ENCODE data around the gene EFEMP2. TPM values are rescaled to one million over a fixed set of nuclear protein-coding genes. Genes with fewer than 3 reads are reported as not detected.
A peak's percentile ranks its signal among the peaks of the same experiment; 100 is the strongest.

EFEMP2 gene
- total RNA-seq, 1 experiment from 2014 or later, result 26.2 TPM

DNA sequence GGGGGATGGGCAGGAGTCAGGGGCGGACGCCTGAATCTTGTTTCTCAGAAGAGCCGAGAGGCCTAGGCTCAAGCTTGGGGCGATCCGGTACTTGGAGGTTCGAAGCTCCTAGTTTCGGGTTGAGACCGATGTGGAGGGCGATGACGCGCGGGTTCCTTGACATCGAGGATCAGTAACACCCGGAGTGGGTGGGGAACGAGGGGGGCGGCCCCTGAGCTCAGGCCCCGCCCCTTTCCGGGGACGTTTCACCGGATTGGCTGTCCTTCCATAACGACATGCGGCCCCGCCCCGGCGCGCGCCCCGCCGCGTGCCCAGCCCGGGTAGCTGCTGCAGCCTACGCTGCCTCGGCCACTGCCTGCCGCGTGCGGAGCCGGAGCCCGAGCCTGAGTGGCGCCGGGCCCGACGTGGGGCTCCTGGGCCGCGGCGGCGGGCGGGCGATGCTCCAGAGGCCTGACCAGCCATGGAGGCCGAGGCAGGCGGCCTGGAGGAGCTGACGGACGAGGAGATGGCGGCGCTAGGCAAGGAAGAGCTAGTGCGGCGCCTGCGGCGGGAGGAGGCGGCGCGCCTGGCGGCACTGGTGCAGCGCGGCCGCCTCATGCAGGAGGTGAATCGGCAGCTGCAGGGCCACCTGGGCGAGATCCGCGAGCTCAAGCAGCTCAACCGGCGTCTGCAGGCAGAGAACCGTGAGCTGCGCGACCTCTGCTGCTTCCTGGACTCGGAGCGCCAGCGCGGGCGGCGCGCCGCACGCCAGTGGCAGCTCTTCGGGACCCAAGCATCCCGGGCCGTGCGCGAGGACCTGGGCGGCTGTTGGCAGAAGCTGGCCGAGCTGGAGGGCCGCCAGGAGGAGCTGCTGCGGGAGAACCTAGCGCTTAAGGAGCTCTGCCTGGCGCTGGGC is 18.0 kb upstream of the EFEMP2 start, which contains the start of gene CCDC85B:
Gene CCDC85B, plus strand, starts transcription at position 350 of the 895 bp plus-strand sequence. Its CDS starts 111 bp downstream, at position 461.
- H2BK15ac ChIP-seq (ENCODE audit: low read depth, low read length), result no peak within 1 kb of the TSS
- Mint-ChIP-seq H3K9me3 (peaks cover 2 to 4% of the 10 kb centered on the region in 2 experiments; a peak in 2 of 5 replicates), H3K27me3 (ENCODE audit: low read depth) (peaks cover 18% of the 10 kb centered on the region), H3K4me1 (peaks cover 39 to 56% of the 10 kb centered on the region in 2 experiments), H3K4me3 (peak within 1 kb of the TSS; percentile 97 to 98), H3K36me3 (ENCODE audit: insufficient read depth in 1 of 3, low read depth in 3 of 3) (peaks cover 11 to 38% (median 18%) of the 10 kb centered on the region in 3 experiments), H3K27ac (peak within 1 kb of the TSS; percentile 20 to 40 (median 40); a peak in 2 of 7 replicates)
- no peak within 1 kb of the TSS for H3K23ac ChIP-seq (ENCODE audit: insufficient read length, low read depth, low read length)
- H2AFZ ChIP-seq (ENCODE audit: low read length), result peak within 1 kb of the TSS; percentile 53
- H3K56ac ChIP-seq (ENCODE audit: insufficient read length, low read depth, low read length), result no peak within 1 kb of the TSS
- peaks cover 23% of the 10 kb centered on the region for H3K23me2 ChIP-seq (ENCODE audit: insufficient read length, low read depth, low read length, poor library complexity, severe bottlenecking)
- H4K8ac ChIP-seq (replicated peaks; ENCODE audit: insufficient read length, low read depth, low read length), result no peak within 1 kb of the TSS
- no CpG with 5 or more reads among the region's 94 CpGs for WGBS (ENCODE audit: extremely low coverage, insufficient read length, low lambda C conversion rate)
- H2BK120ac ChIP-seq (ENCODE audit: low read depth, low read length, poor library complexity, severe bottlenecking), result no peak within 1 kb of the TSS
- no peak within 1 kb of the TSS for H4K5ac ChIP-seq (ENCODE audit: insufficient read length, low read depth, low read length)
- no peaks in the 10 kb centered on the region; the same call in 1 of the 2 replicates for H3K79me2 ChIP-seq (ENCODE audit: insufficient read depth, low read length)
- peaks cover 6% of the 10 kb centered on the region; the same call in 1 of the 2 replicates for H3K27me3 ChIP-seq (ENCODE audit: insufficient read depth, low read length)
- no peak within 1 kb of the TSS for H2BK12ac ChIP-seq (ENCODE audit: insufficient read length, low read depth, low read length)
- no peaks in the 10 kb centered on the region for H4K20me1 ChIP-seq (ENCODE audit: control insufficient read depth, insufficient read depth, insufficient read length)
- H3K9me3 ChIP-seq (ENCODE audit: control insufficient read depth, low read depth, low read length), result no peaks in the 10 kb centered on the region
- no peak within 1 kb of the TSS for H2BK5ac ChIP-seq (ENCODE audit: insufficient read length, low read length)
- peak within 1 kb of the TSS; percentile 71 for H3K18ac ChIP-seq (ENCODE audit: insufficient read length, low read depth, low read length)
- H3T11ph ChIP-seq (ENCODE audit: low read length), result no peak within 1 kb of the TSS
- no peak within 1 kb of the TSS for H2BK20ac ChIP-seq (ENCODE audit: low read depth, low read length, poor library complexity, severe bottlenecking)
- H3K79me1 ChIP-seq (ENCODE audit: insufficient read depth, low read depth, low read length, poor library complexity, severe bottlenecking), result no peaks in the 10 kb centered on the region
- H3K9ac ChIP-seq (ENCODE audit: extremely low read depth, insufficient read length, low read length), result peak within 1 kb of the TSS; percentile 60
- H3K4me2 ChIP-seq (ENCODE audit: insufficient read depth, insufficient read length, low read length), result peak within 1 kb of the TSS; percentile 70
- DNase-seq, result peak; percentile 94
- peaks cover 9% of the 10 kb centered on the region; the same call in 1 of the 2 replicates for H3K4me1 ChIP-seq (ENCODE audit: insufficient read depth, low read length)
- no peak within 1 kb of the TSS for H3K4ac ChIP-seq (ENCODE audit: low read depth, low read length)
- no peak within 1 kb of the TSS for H3K27ac ChIP-seq (ENCODE audit: insufficient read length, low read depth, low read length)
- TF ChIP-seq, protein P1, sequence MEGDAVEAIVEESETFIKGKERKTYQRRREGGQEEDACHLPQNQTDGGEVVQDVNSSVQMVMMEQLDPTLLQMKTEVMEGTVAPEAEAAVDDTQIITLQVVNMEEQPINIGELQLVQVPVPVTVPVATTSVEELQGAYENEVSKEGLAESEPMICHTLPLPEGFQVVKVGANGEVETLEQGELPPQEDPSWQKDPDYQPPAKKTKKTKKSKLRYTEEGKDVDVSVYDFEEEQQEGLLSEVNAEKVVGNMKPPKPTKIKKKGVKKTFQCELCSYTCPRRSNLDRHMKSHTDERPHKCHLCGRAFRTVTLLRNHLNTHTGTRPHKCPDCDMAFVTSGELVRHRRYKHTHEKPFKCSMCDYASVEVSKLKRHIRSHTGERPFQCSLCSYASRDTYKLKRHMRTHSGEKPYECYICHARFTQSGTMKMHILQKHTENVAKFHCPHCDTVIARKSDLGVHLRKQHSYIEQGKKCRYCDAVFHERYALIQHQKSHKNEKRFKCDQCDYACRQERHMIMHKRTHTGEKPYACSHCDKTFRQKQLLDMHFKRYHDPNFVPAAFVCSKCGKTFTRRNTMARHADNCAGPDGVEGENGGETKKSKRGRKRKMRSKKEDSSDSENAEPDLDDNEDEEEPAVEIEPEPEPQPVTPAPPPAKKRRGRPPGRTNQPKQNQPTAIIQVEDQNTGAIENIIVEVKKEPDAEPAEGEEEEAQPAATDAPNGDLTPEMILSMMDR (conservative IDR thresholded peaks at IDR 0.05), result peak; percentile 61
- peak within 1 kb of the TSS; percentile 85 for H3K14ac ChIP-seq (ENCODE audit: insufficient read depth, low read length)
- H2AK5ac ChIP-seq (ENCODE audit: insufficient read length, low read length), result no peak within 1 kb of the TSS
- no peak within 1 kb of the TSS for H4K91ac ChIP-seq (ENCODE audit: insufficient read length, low read depth, low read length)

Measured in H9 (cell line).